A549 (cell line): Measurements from ENCODE around the gene SYTL1. TPM values are rescaled to one million over a fixed set of nuclear protein-coding genes. Genes with fewer than 3 reads are reported as not detected.

Experiments
- ATAC-seq, 2 experiments: fragments of 200-7000 bp in 1 of 2; fragments of >200 bp in 1 of 2; cut with Nextera tagmentation in 1 of 2; cut with Tn5 transposase in 1 of 2; 3 replicates each; pipeline versions ENCODE4 v1.8.0 to v1.9.1; 2018 to 2020; ENCODE audit warnings: mild to moderate bottlenecking in 1 of 2, moderate library complexity in 1 of 2
- CTCF ChIA-PET: fragments of 300-600 bp; sonication (Branson Sonifier 250); formaldehyde crosslinking; extraction: SDS; loops from one replicate; lab custom pipeline; 2021; ENCODE audit warnings: antibody characterized with exemption, inconsistent platforms; lab: Yijun Ruan, JAX
- POLR2A ChIA-PET: fragments of 350-600 bp; formaldehyde crosslinking; extraction: SDS; loops from one replicate; lab custom pipeline; 2021; ENCODE audit warnings: antibody characterized with exemption, inconsistent platforms; lab: Yijun Ruan, JAX
- DNase-seq, 2 experiments: peaks; one replicate each; pipeline versions ENCODE4 v3.0.0 to v3.0.0-alpha.2; 2011 to 2016; ENCODE audit warnings: low read depth in 1 of 2, low spot score in 1 of 2
- FAIRE-seq: peaks from 2 replicates; lab custom pipeline; 2011; peaks lifted over from hg19 to GRCh38; lab: Jason Lieb, UNC
- H3K27ac ChIP-seq, 2 experiments: fragments of >200 bp; sonication (Bioruptor Twin); formaldehyde crosslinking; 3 replicates each; pipeline ENCODE4 v1.5.1; 2016 to 2017
- H3K4me1 ChIP-seq: fragments of >200 bp; sonication (Bioruptor Twin); formaldehyde crosslinking; 3 replicates; pipeline ENCODE4 v1.6.1; 2016
- H3K4me2 ChIP-seq: fragments of >200 bp; sonication (Bioruptor Twin); formaldehyde crosslinking; 3 replicates; pipeline ENCODE4 v1.6.1; 2016
- H3K4me3 ChIP-seq: fragments of >200 bp; sonication (Bioruptor Twin); formaldehyde crosslinking; 3 replicates; pipeline ENCODE4 v1.5.1; 2016
- H3K9me3 ChIP-seq: fragments of >200 bp; sonication (Bioruptor Twin); formaldehyde crosslinking; 3 replicates; pipeline ENCODE4 v1.6.1; 2016
- CEBPB ChIP-seq, 2 experiments: fragments of >200 bp in 1 of 2; sonication (Bioruptor Twin) in 1 of 2; formaldehyde crosslinking in 1 of 2; IDR thresholded peaks; 2 replicates each; pipeline ENCODE4 v1.6.1; 2012 to 2016
- FOXS1 ChIP-seq: fragments of 250-450 bp; sonication (Bioruptor Pico); IDR thresholded peaks from 2 replicates; pipeline ENCODE4 v1.5.0; 2020; ENCODE audit warnings: mild to moderate bottlenecking, moderate library complexity
- HDAC2 ChIP-seq: fragments of 200-600 bp; sonication (generic); IDR thresholded peaks from 2 replicates; pipeline ENCODE4 v1.6.1; 2016
- HOXB13 ChIP-seq: fragments of 250-450 bp; sonication (Bioruptor Pico); IDR thresholded peaks from 2 replicates; pipeline ENCODE4 v1.5.0; 2020; ENCODE audit warnings: low read depth, mild to moderate bottlenecking, moderate library complexity
- HOXB5 ChIP-seq: fragments of 250-450 bp; sonication (Bioruptor Pico); IDR thresholded peaks from 2 replicates; pipeline ENCODE4 v1.5.0; 2020; ENCODE audit warnings: mild to moderate bottlenecking, moderate library complexity
- KDM5A ChIP-seq: fragments of 200-600 bp; sonication (generic); IDR thresholded peaks from 2 replicates; pipeline ENCODE4 v1.6.1; 2016; ENCODE audit warnings: antibody characterized with exemption, mild to moderate bottlenecking
- NFE2L2 ChIP-seq: fragments of 150-350 bp; conservative IDR thresholded peaks from 2 replicates; pipeline ENCODE4 v1.6.1; 2014; ENCODE audit warnings: low read length
- NPAS2 ChIP-seq: fragments of 250-450 bp; sonication (Bioruptor Pico); IDR thresholded peaks from 2 replicates; pipeline ENCODE4 v1.8.0; 2022; ENCODE audit warnings: mild to moderate bottlenecking, moderate library complexity, borderline replicate concordance
- POLR2A ChIP-seq: IDR thresholded peaks from 2 replicates; pipeline ENCODE4 v1.6.1; 2012; ENCODE audit warnings: mild to moderate bottlenecking, low read length
- RAD21 ChIP-seq, 2 experiments: fragments of >200 bp in 1 of 2; sonication (Bioruptor Twin) in 1 of 2; formaldehyde crosslinking in 1 of 2; IDR thresholded peaks in 1 of 2; conservative IDR thresholded peaks in 1 of 2; 2 replicates in 1 of 2; 3 replicates in 1 of 2; pipeline ENCODE4 v1.6.1; 2012 to 2018; ENCODE audit warnings: inconsistent platforms in 1 of 2
- RCOR1 ChIP-seq: fragments of 150-350 bp; IDR thresholded peaks from 2 replicates; pipeline ENCODE4 v1.6.1; 2014; ENCODE audit warnings: antibody characterized with exemption, low read length, low read depth
- RFX5 ChIP-seq: fragments of 450-650 bp; IDR thresholded peaks from 2 replicates; pipeline ENCODE4 v1.7.1; 2014; ENCODE audit warnings: antibody characterized with exemption, mild to moderate bottlenecking, moderate library complexity
- SMC3 ChIP-seq: fragments of >200 bp; sonication (Bioruptor Twin); formaldehyde crosslinking; IDR thresholded peaks from 3 replicates; pipeline ENCODE4 v1.6.1; 2018; ENCODE audit warnings: inconsistent platforms
- ZC3H11A ChIP-seq: fragments of 450-650 bp; IDR thresholded peaks from 2 replicates; pipeline ENCODE4 v1.6.1; 2014; ENCODE audit warnings: antibody characterized with exemption, mild to moderate bottlenecking
- WGBS: methylation state at CpG from one replicate; pipeline ENCODE4 v1.1.6; 2017; ENCODE audit errors: missing lambda C conversion rate; 5-methylcytosine and 5-hydroxymethylcytosine counted together
- polyA plus RNA-seq, 4 experiments: library from polyadenylated mRNA; depleted of rRNA in 3 of 4; stranded (reverse); fragments of >200 nt; fragmentation: RNase III in 1 of 4; extraction: RNeasy Plus Mini Kit Qiagen cat#74134 plus additional on column Dnase treatment in 1 of 4; gene quantifications; 2 replicates in 3 of 4; 3 replicates in 1 of 4; pipeline ENCODE4 v1.2.3, GENCODE V29; 2011 to 2017
- TF ChIP-seq, protein P1 (sequence below): IDR thresholded peaks from 2 replicates; pipeline ENCODE4 v1.6.1; 2012
- TF ChIP-seq, protein P2 (sequence below): fragments of 250-450 bp; sonication (Bioruptor Pico); IDR thresholded peaks from 2 replicates; pipeline ENCODE4 v1.5.0; 2020; ENCODE audit warnings: low read depth, mild to moderate bottlenecking, moderate library complexity
- TF ChIP-seq, protein P3 (sequence below): fragments of >200 bp; sonication (Bioruptor Twin); formaldehyde crosslinking; IDR thresholded peaks from 3 replicates; pipeline ENCODE4 v1.6.1; 2016
- TF ChIP-seq, protein P4 (sequence below): IDR thresholded peaks from 2 replicates; pipeline ENCODE4 v1.6.1; 2012
- TF ChIP-seq, protein P5 (sequence below): fragments of >200 bp; sonication (Bioruptor Twin); formaldehyde crosslinking; IDR thresholded peaks from 2 replicates; pipeline ENCODE4 v1.6.1; 2016
- TF ChIP-seq, protein P6 (sequence below): IDR thresholded peaks from 2 replicates; pipeline ENCODE4 v1.6.1; 2012; ENCODE audit warnings: low read depth, borderline replicate concordance
- TF ChIP-seq, protein P7 (sequence below): fragments of 250-450 bp; sonication (Bioruptor Pico); IDR thresholded peaks from 2 replicates; pipeline ENCODE4 v1.5.0; 2021; ENCODE audit warnings: mild to moderate bottlenecking, moderate library complexity, borderline replicate concordance
- TF ChIP-seq, protein P8 (sequence below): fragments of >200 bp; sonication (Bioruptor Twin); formaldehyde crosslinking; IDR thresholded peaks from 3 replicates; pipeline ENCODE4 v1.5.1; 2016
- TF ChIP-seq, protein P9 (sequence below): fragments of 450-650 bp; IDR thresholded peaks from 2 replicates; pipeline ENCODE4 v1.6.1; 2014; ENCODE audit warnings: antibody characterized with exemption

SYTL1 gene
- polyA plus RNA-seq, 2 of the 4 experiments (the other 2 are of a cell fraction): 0.76 to 0.80 TPM

DNA sequence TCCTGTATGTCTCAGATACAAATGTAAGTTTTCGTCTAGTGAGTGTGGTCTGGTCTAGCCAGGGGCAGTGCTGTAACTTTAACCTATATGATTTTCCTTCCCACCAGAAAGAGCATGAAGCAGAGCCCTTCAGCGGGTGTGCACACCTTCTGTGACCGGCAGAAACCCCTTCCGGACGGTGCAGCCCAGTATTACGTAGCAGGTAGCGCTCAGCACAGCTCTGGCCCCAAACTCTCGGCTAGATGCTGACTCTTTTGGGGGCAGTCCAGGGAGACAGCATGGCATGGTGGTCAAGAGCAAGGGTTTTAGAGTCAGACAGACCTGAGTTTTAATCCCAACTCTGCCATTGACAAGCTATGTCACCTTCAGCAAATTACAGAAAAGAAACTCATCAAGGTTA is 47.9 kb upstream of the SYTL1 start:
- no peak for ATAC-seq
- POLR2A ChIA-PET: no interaction called here
- no peak overlapping the region for H3K4me3 ChIP-seq
- H3K9me3 ChIP-seq: no peaks in the 10 kb centered on the region
- TF ChIP-seq HOXB5: no peak
- no peak for TF ChIP-seq NPAS2
- no peak for TF ChIP-seq CEBPB (IDR thresholded peaks at IDR 0.05)
- no peak for TF ChIP-seq RFX5
- TF ChIP-seq ZC3H11A: no peak
- TF ChIP-seq KDM5A: no peak
- TF ChIP-seq HDAC2: no peak
- TF ChIP-seq POLR2A: no peak
- TF ChIP-seq, protein P1, sequence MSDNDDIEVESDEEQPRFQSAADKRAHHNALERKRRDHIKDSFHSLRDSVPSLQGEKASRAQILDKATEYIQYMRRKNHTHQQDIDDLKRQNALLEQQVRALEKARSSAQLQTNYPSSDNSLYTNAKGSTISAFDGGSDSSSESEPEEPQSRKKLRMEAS: no peak
- no peak for TF ChIP-seq FOXS1 (CRISPR knock-in tag)
- TF ChIP-seq, protein P2, sequence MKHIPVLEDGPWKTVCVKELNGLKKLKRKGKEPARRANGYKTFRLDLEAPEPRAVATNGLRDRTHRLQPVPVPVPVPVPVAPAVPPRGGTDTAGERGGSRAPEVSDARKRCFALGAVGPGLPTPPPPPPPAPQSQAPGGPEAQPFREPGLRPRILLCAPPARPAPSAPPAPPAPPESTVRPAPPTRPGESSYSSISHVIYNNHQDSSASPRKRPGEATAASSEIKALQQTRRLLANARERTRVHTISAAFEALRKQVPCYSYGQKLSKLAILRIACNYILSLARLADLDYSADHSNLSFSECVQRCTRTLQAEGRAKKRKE: no peak
- TF ChIP-seq, protein P3, sequence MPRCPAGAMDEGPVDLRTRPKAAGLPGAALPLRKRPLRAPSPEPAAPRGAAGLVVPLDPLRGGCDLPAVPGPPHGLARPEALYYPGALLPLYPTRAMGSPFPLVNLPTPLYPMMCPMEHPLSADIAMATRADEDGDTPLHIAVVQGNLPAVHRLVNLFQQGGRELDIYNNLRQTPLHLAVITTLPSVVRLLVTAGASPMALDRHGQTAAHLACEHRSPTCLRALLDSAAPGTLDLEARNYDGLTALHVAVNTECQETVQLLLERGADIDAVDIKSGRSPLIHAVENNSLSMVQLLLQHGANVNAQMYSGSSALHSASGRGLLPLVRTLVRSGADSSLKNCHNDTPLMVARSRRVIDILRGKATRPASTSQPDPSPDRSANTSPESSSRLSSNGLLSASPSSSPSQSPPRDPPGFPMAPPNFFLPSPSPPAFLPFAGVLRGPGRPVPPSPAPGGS: no peak
- TF ChIP-seq, protein P4, sequence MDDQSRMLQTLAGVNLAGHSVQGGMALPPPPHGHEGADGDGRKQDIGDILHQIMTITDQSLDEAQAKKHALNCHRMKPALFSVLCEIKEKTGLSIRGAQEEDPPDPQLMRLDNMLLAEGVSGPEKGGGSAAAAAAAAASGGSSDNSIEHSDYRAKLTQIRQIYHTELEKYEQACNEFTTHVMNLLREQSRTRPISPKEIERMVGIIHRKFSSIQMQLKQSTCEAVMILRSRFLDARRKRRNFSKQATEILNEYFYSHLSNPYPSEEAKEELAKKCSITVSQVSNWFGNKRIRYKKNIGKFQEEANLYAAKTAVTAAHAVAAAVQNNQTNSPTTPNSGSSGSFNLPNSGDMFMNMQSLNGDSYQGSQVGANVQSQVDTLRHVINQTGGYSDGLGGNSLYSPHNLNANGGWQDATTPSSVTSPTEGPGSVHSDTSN: no peak
- TF ChIP-seq, protein P5, sequence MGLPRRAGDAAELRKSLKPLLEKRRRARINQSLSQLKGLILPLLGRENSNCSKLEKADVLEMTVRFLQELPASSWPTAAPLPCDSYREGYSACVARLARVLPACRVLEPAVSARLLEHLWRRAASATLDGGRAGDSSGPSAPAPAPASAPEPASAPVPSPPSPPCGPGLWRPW: no peak
- TF ChIP-seq, protein P6, sequence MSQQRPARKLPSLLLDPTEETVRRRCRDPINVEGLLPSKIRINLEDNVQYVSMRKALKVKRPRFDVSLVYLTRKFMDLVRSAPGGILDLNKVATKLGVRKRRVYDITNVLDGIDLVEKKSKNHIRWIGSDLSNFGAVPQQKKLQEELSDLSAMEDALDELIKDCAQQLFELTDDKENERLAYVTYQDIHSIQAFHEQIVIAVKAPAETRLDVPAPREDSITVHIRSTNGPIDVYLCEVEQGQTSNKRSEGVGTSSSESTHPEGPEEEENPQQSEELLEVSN: no peak
- TF ChIP-seq, protein P7, sequence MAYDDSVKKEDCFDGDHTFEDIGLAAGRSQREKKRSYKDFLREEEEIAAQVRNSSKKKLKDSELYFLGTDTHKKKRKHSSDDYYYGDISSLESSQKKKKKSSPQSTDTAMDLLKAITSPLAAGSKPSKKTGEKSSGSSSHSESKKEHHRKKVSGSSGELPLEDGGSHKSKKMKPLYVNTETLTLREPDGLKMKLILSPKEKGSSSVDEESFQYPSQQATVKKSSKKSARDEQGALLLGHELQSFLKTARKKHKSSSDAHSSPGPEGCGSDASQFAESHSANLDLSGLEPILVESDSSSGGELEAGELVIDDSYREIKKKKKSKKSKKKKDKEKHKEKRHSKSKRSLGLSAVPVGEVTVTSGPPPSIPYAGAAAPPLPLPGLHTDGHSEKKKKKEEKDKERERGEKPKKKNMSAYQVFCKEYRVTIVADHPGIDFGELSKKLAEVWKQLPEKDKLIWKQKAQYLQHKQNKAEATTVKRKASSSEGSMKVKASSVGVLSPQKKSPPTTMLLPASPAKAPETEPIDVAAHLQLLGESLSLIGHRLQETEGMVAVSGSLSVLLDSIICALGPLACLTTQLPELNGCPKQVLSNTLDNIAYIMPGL: no peak
- no peak for TF ChIP-seq RCOR1
- no peak for TF ChIP-seq HOXB13 (CRISPR knock-in tag)
- TF ChIP-seq NFE2L2: no peak
- no peak for FAIRE-seq
- 97% methylated on average over 8 of the region's 8 CpGs for WGBS
- H3K4me2 ChIP-seq: no peak overlapping the region
- CTCF ChIA-PET: interaction anchor here (0.7 to 10.6 kb wide), 9 partner anchors 9 to 375 kb away, joined by 3 to 215 read pairs (median 10); partner anchors contain the start of genes CD164L2 and GPR3
- no peak for DNase-seq
- H3K27ac ChIP-seq: no peak overlapping the region
- H3K4me1 ChIP-seq: peaks cover 5% of the 10 kb centered on the region; the same call in 2 of the 3 replicates

DNA sequence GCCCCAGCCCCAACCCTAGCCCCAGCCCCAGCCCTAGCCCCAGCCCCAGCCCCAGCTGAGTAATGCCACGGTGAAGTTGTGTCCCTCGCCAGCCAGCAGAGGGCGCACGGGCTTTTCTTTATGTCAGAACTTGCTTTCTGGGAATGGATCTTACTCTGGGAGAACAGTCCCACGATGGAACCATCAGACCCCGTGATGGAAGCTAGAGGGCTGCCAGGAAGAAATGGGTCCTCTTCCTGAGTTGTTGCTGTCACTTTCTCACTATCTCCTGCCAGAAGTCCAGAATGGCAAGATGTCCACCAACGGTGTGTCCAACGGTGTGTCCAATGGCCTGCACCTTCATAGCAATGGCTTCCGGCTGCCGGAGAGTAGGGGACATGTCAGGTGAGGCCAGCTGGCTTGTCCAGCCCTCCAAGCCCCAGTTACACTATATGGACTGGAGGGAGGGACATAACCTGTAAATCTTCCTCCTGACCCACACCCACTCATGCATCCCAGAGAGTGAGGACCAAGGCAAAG is 45.0 kb upstream of the SYTL1 start:
- 100% methylated on average over 4 of the region's 10 CpGs for WGBS
- H3K4me3 ChIP-seq: no peak overlapping the region
- H3K4me1 ChIP-seq: peaks cover 23% of the 10 kb centered on the region
- TF ChIP-seq SMC3 (peak; percentile 40; the same call in 2 of the 3 replicates), RAD21 (conservative IDR thresholded peaks at IDR 0.05 in 1 of 2, IDR thresholded peaks at IDR 0.05 in 1 of 2) (peak; percentile 29 to 53; a peak in 3 of 5 replicates)
- TF ChIP-seq, protein P4: no peak
- TF ChIP-seq, protein P8, sequence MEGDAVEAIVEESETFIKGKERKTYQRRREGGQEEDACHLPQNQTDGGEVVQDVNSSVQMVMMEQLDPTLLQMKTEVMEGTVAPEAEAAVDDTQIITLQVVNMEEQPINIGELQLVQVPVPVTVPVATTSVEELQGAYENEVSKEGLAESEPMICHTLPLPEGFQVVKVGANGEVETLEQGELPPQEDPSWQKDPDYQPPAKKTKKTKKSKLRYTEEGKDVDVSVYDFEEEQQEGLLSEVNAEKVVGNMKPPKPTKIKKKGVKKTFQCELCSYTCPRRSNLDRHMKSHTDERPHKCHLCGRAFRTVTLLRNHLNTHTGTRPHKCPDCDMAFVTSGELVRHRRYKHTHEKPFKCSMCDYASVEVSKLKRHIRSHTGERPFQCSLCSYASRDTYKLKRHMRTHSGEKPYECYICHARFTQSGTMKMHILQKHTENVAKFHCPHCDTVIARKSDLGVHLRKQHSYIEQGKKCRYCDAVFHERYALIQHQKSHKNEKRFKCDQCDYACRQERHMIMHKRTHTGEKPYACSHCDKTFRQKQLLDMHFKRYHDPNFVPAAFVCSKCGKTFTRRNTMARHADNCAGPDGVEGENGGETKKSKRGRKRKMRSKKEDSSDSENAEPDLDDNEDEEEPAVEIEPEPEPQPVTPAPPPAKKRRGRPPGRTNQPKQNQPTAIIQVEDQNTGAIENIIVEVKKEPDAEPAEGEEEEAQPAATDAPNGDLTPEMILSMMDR: peak; percentile 45
- TF ChIP-seq, protein P9, sequence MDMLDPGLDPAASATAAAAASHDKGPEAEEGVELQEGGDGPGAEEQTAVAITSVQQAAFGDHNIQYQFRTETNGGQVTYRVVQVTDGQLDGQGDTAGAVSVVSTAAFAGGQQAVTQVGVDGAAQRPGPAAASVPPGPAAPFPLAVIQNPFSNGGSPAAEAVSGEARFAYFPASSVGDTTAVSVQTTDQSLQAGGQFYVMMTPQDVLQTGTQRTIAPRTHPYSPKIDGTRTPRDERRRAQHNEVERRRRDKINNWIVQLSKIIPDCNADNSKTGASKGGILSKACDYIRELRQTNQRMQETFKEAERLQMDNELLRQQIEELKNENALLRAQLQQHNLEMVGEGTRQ: no peak
- DNase-seq: peak; percentile 37 to 44
- H3K9me3 ChIP-seq: no peaks in the 10 kb centered on the region
- ChIA-PET CTCF (interaction anchor here (0.7 to 10.6 kb wide), 47 partner anchors 8 to 423 kb away, joined by 3 to 215 read pairs (median 4); partner anchors contain the start of genes AHDC1, CD164L2, GPR3 and MAP3K6), POLR2A (no interaction called here)
- no peak overlapping the region for H3K27ac ChIP-seq
- H3K4me2 ChIP-seq: no peak overlapping the region
- ATAC-seq: peak; percentile 65 to 74
- no peak for FAIRE-seq
